GM12873 (cell line): ENCODE measurements around the gene PGM3.

Source experiments
- TF ChIP-seq, protein P1 (sequence below): IDR thresholded peaks from 2 replicates; pipeline ENCODE4 v1.5.1; 2012; ENCODE audit warnings: low read depth, mild to moderate bottlenecking, moderate library complexity, low read length, control low read depth; ENCODE audit not compliant: insufficient read depth; ENCODE audit errors: missing control alignments

The PGM3 gene

DNA sequence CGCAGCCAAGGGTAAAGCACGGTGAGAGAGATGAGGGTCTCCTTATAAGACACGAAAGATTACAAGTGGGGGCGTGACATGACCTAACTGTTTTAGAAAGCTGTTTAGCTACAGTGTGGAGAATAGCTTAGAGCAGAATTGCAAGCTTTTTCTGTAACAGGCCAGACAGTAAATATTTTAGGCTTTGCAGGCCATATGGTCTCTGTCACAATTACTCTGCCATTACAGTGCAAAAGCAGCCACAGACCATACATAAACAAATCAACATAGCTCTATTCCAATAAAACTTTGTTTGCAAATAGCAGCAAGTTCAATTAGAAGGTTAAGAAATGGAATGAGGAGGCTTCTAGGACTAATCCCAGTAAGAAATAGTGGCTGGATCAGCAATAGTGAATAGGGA lies 16.8 kb downstream of the PGM3 start:
- TF ChIP-seq, protein P1, sequence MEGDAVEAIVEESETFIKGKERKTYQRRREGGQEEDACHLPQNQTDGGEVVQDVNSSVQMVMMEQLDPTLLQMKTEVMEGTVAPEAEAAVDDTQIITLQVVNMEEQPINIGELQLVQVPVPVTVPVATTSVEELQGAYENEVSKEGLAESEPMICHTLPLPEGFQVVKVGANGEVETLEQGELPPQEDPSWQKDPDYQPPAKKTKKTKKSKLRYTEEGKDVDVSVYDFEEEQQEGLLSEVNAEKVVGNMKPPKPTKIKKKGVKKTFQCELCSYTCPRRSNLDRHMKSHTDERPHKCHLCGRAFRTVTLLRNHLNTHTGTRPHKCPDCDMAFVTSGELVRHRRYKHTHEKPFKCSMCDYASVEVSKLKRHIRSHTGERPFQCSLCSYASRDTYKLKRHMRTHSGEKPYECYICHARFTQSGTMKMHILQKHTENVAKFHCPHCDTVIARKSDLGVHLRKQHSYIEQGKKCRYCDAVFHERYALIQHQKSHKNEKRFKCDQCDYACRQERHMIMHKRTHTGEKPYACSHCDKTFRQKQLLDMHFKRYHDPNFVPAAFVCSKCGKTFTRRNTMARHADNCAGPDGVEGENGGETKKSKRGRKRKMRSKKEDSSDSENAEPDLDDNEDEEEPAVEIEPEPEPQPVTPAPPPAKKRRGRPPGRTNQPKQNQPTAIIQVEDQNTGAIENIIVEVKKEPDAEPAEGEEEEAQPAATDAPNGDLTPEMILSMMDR = no peak

DNA sequence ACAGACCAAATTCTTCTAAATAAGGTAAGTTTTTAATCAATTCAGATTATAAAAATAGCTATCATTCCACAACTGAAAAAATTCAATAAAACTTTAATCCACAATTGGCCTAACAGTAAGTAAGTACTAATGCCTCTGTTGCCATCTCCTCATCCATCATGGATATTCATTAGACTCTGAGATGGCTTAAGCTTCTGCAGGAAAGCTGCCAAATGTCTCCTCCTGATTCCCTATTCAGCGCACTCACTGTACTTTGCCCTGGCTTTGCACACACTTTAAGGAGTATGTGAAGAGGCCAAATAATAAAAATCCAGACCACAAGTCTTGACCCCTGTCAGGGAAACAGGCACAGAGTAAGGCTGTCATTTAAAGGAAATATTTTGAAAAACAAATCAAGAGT lies 23.6 kb downstream of the PGM3 start:
- TF ChIP-seq, protein P1 = no peak

DNA sequence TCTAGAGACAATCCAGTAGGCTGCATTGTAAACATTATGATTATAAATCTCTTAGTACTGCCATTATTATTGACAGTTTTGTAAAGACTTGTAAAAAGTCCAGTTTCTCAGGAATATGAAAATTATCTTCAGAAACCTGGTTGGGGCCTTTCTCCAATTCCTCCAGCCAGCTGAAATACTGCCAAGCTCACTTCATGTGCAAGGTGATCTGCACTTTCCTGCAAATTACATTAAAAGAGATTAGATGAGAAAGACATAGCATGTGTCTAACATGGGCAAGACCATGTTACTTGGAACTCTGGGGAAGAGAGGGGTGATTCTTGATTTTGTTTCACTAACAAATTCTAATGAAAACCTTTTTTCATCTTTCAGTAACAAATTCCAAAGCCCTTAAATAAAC lies 24.0 kb downstream of the PGM3 start:
- TF ChIP-seq, protein P1 = no peak

DNA sequence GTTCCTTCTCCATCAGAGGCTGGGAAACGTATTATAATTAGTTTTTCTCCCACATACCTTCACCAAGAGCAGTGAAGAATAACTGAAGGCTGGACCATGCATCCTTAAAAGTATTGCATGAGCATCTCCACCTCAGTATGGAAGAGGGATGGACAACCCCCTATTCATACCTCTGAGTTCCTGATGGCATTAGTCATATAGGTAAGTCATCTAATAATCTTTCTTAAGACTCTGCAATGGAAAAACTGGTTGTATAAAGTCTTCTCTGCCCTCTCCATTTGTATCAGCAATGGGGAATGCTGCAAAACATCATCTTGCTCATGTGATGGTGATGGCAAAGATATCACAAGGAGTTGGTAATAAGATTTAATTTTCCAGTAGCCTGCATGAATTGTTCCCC lies 24.5 kb downstream of the PGM3 start:
- TF ChIP-seq, protein P1 = no peak

DNA sequence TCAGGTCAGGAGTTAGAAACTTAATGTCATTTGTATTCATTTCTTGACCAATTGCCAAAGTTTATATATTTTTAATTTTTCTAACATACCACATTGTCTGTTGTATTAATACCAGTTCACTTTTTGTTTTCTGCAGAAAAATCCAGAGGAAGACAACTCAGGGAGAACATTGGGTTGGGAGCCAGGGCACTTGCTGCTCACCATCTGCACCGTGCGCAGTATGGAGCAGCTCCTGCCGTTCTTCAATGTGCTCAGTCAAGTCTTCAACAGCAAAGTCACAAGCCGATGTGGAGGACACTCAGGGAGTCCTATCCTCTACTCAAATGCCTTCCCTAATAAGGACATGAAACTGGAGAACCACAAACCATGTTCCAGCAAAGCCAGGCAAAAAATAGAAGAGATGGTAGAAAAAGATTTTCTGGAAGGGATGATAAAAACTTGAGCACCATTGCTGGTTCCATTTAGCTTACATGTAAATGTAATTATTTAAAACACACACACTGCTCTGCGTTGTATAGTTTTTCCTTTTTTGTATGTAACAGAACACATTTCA lies 25.3 kb downstream of the PGM3 start:
- TF ChIP-seq, protein P1 = no peak

DNA sequence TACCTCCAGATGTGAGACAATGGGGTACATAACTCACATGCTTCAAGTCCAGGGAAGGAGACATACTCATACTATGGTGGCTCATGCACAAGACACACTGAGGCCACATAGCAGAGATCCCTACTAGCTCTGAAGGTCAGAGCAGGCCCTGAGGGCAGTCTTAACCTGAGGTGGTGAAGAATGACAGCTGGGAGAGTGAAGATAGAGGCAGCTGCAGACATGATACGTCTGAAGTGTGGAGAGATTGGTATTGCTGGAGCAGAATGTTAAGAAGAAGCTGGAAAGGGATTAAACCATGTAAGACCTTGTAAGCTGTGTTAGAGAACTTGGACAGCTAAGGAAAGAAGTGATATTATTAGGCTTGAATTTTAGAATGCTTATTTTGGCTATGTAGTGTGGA lies 32.9 kb downstream of the PGM3 start:
- TF ChIP-seq, protein P1 = no peak

DNA sequence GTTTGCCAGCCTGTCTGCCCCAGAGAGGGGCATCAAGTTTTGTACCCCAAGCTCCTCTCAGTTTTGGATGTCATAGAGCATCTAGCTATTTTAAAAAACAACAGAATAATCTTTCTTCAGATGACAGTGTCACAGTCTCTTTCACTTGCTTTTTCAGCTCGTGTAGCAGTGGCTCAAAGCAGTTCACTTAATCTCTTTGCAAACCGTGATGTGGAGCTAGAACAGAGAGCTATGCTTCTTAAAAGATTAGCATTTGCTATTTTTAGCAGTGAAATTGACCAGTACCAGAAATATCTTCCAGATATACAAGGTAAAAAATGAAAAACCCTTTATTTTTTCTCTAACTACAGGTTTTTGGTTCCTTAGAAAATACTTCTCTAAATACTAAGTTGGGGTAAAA lies 37.3 kb downstream of the PGM3 start:
- TF ChIP-seq, protein P1 = no peak

DNA sequence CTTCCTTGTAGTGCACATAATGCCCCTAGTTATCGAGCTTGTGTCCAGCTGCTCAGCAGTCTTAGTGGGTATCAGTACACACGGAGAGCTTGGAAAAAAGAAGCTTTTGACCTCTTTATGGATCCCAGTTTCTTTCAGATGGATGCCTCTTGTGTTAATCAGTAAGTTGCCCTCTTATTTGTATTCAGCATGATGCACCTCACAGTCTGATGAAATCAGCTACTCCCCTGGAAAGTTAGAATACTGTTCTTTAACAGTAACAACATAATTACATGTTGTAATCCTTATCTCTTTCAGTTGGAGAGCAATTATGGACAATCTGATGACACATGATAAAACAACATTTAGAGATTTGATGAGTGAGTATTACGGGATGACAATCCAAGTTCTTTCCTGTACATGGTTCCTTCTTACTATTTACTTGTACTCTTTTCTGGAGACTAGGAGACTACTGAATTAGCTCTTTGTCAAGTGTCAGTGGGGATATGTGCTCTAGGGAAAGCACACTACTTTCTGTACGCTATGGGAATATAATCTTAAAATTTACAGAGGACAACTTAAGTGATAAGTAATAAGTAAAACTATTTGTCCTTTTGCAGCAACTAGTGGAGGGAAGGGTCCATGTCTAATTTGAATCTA lies 39.1 kb downstream of the PGM3 start:
- TF ChIP-seq, protein P1 = no peak
